Activated CD4-positive, CD25-positive, alpha-beta regulatory T cell treated with anti-CD3 and anti-CD28 coated beads, Interleukin-2, amount 50 U/mL, for 16 hours (primary cell): ENCODE measurements around the gene CDK6.

Experiments used
- DNase-seq: peaks from one replicate; pipeline ENCODE4 v3.0.0-alpha.2; 2020; ENCODE audit warnings: low read depth, low spot score

Gene CDK6

DNA sequence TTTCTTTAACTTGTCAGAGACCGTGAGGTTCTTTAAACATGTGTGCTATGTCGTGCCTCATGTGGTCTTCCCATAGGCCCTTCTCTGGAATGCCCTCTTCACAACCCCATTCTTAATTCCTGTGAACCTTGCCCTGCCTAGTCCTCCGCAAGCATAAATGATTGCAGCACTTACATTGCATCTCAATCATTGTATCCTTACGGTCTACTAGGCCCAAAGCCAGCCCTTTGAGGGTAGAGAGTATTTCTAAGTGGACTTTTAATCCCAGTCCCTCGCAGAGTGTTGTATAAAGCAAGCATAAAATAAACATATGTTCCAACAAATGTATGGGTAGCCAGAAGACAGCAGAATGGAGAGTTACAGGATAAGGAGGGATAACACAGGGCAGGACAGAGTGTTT lies 154.0 kb downstream of the CDK6 start:
- no peak for DNase-seq

DNA sequence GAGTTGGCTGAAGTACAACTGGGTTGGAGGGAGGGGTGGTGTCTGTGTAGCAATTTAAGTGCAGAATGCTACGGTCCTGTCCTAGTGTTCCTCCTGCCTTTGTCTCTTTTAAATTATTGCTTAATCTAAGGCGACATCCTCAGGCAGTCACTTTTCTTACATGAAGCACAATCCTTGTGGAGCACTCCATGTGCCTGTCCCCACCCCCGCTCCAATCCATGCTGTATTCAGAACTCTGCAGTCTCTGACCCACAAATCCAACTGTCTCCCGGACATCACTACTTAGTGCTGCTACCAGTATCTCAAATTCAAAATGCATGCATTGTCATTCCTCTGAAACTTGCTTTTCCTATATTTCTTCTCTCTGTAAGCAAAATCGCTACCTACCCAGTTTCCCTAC lies 154.7 kb downstream of the CDK6 start:
- DNase-seq: no peak

GRCh38 chr7:92680442-92680841 lies 155.9 kb downstream of the CDK6 start:
- DNase-seq: no peak

DNA sequence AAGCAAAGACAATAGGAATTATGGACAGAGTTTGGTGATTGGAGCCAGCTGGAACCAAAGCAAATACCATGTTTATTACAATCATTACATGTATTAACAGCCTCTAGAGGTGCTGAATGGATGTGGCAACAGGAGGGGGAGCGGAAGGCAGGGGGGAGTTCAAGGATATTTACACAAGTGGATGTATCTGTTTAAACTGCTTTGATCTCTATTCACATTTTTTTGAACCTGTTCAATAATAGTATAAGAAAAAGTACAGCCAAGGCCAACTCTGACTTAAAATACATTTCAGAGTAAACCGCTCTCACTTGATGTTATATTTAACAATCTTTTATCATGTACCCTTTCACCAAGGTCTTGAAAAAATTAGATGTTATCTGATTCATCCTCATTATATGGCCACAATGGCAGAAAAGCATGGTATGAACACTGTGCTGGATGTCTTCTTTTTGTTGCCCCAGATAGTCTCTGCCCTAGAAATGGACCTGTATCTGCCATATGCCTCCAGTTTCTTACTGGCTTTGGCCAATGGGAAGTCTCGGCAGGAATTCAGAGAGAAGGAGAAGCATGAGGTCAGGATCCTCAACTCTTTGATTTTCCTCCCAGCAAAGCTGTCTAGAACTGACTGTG lies 158.0 kb downstream of the CDK6 start:
- DNase-seq: no peak

GRCh38 chr7:92674379-92674778 lies 162.0 kb downstream of the CDK6 start:
- DNase-seq: no peak

GRCh38 chr7:92671505-92672169 lies 164.7 kb downstream of the CDK6 start:
- DNase-seq: no peak

DNA sequence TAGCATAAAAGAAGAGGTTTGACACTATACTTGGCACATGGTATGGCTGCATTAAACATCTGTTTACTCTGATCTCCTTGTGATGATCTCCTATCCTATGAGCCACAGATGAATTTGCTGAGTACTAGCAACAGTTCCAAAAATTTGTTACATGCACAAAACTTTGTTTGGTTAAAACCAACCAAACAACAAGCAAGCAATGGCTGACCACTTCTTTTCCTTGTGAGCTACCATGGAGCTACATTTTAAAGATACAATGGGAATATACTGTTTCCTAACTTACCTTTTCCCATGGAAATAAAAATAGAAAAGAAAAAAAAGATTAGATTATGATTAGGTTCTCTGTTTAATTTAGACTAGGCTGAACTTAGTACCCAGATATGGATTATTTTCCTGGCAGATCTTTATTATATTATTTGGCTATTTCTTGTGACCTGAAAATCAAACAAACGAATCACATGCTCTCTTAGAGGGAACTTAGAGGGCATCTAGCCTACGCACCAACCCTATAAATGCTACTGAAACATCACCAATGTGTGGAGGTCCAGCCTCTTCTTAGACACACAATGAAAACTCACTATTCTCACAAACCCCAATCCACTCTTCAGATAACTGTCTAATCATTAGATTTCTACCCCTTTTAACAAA lies 166.0 kb downstream of the CDK6 start:
- DNase-seq: no peak

DNA sequence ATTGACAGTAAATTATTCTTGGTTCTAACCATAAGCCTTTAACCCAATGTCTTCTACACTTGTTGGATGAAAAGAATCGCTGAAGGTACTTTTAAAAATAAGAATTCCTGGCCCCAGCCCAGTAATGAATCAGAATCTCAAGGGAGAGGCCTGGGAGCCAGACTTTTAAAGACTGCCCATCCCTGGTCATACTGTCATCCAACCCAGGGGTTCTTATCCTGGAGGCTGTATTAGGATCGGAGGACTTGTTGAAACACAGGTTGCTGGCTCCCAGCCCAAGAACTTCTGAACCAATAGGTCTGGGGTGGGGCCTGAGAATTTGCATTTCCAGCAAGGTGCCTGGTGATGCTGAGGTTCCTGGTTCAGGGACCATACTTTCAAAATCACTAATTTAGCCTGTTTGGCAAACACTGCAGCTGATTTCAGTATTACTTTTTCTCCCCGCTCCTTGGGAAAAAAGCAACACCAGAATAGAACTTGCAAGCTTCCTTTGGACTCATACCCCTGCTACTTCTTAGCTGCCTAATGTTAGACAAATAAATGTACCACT lies 166.7 kb downstream of the CDK6 start:
- no peak for DNase-seq

- no peak for DNase-seq
These were observed 167.8 kb downstream of the CDK6 start for GRCh38 chr7:92668564-92668963.

DNA sequence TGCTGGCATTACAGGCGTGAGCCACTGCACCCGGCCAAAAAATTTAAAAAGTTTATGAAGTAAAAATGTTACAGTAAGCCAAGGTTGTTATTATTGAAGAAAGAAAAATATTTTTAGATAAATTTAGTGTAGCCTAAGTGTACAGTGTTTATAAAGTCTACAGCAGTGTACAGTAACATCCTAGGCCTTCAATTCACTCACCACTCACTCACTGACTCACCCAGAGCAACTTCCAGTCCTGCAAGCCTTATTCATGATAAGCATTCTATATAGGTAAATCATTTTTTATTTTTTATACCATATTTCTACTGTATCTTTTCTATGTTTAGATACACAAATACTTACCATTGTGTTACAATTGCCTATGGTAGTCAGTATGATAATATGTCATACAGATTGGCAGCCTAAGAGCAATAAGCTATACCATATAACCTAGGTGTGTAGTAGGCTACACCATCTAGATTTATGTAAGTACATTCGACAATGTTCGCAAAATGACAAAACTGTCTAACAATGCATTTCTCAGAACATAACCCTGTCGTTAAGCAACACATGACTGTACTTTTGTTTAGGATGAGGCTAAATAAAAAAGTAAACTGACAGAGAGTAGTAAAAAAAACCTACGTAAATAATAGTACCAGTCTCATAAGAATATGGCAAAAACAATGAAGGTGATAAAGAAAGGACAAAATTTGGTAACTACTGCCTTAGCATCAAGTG lies 168.4 kb downstream of the CDK6 start:
- no peak for DNase-seq

GRCh38 chr7:92665926-92666325 lies 170.4 kb downstream of the CDK6 start:
- no peak for DNase-seq

DNA sequence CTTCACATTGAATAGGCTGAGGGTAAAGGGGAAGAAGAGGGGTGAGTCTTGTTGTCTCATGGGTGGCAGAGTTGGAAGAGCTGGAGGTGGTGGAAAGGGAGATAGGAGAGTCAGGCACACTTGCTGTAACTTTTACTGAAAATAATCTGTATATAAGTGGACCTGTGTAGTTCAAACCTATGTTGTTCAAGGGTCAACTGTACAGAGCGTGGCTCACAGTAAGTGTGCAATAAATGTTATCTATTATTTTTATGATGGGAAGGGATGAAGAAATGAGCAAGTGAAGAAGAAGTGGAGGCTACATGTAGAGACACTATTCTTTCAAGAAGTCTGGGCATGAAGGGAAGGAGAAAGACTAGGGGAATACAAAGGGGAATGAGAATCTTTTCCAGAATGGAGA lies 174.7 kb downstream of the CDK6 start:
- no peak for DNase-seq

- no peak for DNase-seq
These were observed 177.7 kb downstream of the CDK6 start for GRCh38 chr7:92658671-92659070.

GRCh38 chr7:92657391-92657790 lies 179.0 kb downstream of the CDK6 start:
- no peak for DNase-seq

DNA sequence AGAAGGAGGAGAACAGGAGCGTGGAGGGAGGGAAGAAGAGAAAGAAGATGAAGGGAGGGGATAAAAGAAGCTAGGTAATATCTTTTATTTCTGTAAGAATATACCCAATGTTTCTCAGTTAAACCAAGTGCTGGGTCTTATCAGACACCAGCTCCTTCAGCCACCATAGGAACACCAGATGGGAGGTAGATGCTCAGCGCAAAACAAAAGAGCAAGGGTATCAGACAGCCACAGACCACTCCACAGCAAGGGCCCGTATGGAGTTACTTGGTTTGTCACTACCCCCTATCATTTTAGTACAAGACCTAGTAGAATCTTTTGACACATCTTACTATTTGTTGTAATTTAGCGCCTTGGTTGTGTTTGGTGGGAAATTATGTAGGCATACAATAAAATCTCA lies 180.3 kb downstream of the CDK6 start:
- no peak for DNase-seq

DNA sequence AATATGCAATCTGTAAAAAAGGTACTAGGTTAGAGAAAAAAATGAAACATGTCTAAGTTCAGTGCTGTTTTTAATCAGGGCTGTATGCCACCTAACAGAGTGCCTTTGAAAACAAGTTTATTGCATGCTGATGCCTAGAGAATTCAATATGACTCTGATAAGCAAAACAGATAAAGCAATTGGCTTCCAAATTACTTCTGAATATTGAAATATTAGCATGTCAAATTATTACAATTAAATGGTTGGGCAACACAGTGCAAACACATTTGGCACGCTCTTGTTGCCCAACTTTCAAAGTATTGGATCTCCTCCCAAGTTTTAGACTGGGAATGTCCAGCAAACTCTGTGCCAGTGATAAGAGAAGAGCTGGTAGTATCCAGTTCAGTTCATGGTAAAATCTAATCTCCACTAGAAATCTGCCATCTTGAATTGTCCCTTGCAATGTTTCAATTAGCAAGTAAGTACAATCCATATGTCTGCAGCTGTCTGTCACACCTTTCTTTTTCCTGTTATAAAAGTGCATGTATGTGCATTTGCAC lies 181.0 kb downstream of the CDK6 start:
- DNase-seq: no peak

- no peak for DNase-seq
These were observed 183.2 kb downstream of the CDK6 start for GRCh38 chr7:92653136-92653535.

DNA sequence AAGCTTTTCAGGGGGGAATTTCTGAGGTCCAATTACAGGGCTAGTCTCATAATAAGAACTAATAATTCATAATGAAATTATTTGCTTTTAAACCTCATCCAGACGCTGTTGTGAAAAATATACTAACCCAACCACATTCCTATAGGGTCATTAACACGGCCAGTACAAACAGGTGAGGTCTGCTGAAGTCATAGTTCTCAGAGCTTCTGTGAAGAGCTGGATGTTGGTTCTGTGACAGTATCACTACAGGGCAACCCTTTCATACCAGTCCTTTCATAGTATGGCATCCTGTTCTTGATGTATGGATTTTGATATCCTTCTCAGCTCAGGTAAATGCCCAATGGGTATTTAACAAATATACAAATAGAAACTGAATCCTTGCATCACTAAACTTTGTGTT lies 183.8 kb downstream of the CDK6 start:
- DNase-seq: no peak

- DNase-seq: no peak
These were observed 186.0 kb downstream of the CDK6 start for GRCh38 chr7:92650391-92650790.

GRCh38 chr7:92648067-92648466 lies 188.3 kb downstream of the CDK6 start:
- no peak for DNase-seq

DNA sequence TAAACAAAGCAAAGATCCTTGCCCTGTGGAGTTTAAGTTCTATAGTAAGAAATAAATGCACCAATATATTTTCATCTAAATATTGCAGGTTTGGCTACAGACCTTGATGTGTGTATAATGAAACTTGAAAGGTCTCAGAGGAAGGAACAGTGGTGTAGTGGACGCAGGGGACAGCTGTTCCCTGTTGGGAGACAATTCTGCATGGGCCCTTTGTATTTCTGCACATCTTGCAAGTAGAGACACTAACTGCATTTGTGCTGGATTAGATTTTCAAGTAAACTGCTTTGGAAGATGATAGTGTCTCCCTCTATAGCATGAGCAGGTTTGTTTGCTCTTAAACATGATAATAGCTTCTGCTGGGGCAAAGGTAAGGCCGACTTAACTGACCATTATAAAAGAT lies 188.7 kb downstream of the CDK6 start:
- no peak for DNase-seq

GRCh38 chr7:92647011-92647625 lies 189.3 kb downstream of the CDK6 start:
- no peak for DNase-seq
